ENCODE results near the gene LARGE1. TPM values are rescaled to one million over a fixed set of nuclear protein-coding genes. Genes with fewer than 3 reads are reported as not detected.

LARGE1 gene
- total RNA-seq, 1 donor from 2014 or later, result 35.7 TPM

DNA sequence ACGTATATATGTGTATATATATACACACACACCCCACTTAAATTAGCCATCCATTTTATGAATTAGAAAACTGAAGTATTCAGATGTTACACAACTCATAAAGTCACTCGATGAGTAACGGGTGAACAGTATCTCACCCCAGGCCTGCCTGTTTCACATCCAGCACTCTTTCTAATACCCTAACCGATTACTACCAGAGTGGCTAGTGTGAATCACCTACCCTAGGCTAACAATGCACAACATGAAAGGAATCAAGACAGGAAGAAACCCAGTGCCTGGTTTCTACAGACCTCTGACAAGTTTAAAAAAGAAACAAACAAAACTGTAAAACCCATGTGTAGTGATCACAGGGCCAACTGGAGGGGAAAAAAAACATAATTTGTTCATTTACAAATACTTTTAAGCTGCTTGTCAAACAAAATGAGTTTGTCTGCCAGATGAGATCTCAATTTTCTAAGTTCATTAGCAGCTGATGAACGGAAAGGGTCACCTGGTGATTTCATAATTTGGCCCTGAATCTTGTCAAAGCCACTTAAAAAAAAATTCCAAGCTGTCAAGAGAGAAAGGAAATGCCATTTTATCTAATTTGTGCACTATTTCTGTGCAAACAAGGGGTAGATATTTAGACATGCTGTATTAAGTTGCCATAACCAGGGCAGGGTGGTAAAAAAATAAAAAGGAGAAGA, 134.8 kb downstream of the LARGE1 start:
- no peaks in the 10 kb centered on the region for H3K27me3 Mint-ChIP-seq (ENCODE audit: low read depth)
- no peak for DNase-seq (ENCODE audit: low spot score in 2 of 2, unreplicated experiment in 2 of 2)
- H3K9me3 Mint-ChIP-seq, result peaks cover 23% of the 10 kb centered on the region
- peaks cover 15% of the 10 kb centered on the region for H3K4me1 Mint-ChIP-seq
- TF ChIP-seq, protein P1, sequence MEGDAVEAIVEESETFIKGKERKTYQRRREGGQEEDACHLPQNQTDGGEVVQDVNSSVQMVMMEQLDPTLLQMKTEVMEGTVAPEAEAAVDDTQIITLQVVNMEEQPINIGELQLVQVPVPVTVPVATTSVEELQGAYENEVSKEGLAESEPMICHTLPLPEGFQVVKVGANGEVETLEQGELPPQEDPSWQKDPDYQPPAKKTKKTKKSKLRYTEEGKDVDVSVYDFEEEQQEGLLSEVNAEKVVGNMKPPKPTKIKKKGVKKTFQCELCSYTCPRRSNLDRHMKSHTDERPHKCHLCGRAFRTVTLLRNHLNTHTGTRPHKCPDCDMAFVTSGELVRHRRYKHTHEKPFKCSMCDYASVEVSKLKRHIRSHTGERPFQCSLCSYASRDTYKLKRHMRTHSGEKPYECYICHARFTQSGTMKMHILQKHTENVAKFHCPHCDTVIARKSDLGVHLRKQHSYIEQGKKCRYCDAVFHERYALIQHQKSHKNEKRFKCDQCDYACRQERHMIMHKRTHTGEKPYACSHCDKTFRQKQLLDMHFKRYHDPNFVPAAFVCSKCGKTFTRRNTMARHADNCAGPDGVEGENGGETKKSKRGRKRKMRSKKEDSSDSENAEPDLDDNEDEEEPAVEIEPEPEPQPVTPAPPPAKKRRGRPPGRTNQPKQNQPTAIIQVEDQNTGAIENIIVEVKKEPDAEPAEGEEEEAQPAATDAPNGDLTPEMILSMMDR (IDR thresholded peaks at IDR 0.05; ENCODE audit: unreplicated experiment), result no peak
- H3K27ac Mint-ChIP-seq, result peak overlapping the region; percentile 55
- peaks cover 15% of the 10 kb centered on the region for H3K36me3 Mint-ChIP-seq
- no peak overlapping the region for H3K4me3 Mint-ChIP-seq

DNA sequence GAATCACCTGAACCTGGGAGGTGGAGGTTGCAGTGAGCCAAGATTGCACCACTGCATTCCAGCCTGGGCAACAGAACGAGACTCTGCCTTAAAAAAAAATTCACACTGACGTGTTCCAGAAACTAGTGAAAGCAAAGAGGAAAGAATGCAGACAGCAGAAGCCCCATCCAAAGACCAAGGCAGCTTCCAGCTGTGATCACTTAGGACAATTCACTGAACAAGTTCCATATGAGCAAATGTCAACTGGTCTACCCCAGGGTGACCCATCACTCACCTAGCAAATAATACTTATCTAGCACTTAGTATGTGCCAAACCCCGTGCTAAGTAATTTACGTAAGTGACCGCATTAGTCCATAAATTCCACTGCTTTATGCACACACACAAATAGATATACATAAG, 138.9 kb downstream of the LARGE1 start:
- H3K27me3 Mint-ChIP-seq (ENCODE audit: low read depth), result no peaks in the 10 kb centered on the region
- no peaks in the 10 kb centered on the region for H3K36me3 Mint-ChIP-seq
- H3K27ac Mint-ChIP-seq, result peak overlapping the region; percentile 43
- DNase-seq (ENCODE audit: low spot score in 2 of 2, unreplicated experiment in 2 of 2), result no peak
- no peaks in the 10 kb centered on the region for H3K9me3 Mint-ChIP-seq
- H3K4me3 Mint-ChIP-seq, result no peak overlapping the region
- H3K4me1 Mint-ChIP-seq, result peaks cover 19% of the 10 kb centered on the region
- TF ChIP-seq, protein P1 (IDR thresholded peaks at IDR 0.05; ENCODE audit: unreplicated experiment), result no peak

DNA sequence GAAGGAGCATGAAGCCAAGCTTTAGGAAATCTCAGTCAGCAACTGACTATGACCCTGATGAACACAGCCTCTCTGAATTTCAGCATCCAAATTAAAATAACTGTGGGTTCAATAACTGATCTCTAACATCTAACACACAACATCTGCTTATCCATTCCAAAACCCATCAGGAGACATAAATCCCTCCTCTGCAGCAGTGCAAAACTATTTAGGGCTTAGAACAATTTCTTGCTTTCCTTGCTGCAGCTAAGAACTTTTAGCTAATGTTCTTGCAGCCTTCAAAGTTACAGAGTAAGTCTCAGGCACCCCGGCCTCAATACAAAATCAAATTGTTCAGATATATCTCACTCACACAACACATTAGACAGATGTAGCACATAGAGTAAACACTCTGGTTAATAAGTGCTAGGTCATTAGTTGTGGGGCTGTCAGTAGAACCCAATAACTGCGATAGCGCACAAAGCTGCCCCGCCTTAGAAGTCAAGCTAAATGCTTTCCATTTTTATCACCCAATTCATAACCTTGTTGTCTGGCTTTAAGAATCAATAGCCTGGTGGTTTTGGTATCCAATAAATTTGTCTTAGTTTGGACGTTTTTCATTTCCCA, 139.6 kb downstream of the LARGE1 start:
- TF ChIP-seq, protein P1 (IDR thresholded peaks at IDR 0.05; ENCODE audit: unreplicated experiment), result no peak
- Mint-ChIP-seq H3K36me3 (no peaks in the 10 kb centered on the region), H3K4me1 (peaks cover 18% of the 10 kb centered on the region), H3K27ac (no peak overlapping the region), H3K9me3 (no peaks in the 10 kb centered on the region), H3K4me3 (no peak overlapping the region), H3K27me3 (ENCODE audit: low read depth) (no peaks in the 10 kb centered on the region)
- DNase-seq (ENCODE audit: low spot score in 2 of 2, unreplicated experiment in 2 of 2), result no peak

DNA sequence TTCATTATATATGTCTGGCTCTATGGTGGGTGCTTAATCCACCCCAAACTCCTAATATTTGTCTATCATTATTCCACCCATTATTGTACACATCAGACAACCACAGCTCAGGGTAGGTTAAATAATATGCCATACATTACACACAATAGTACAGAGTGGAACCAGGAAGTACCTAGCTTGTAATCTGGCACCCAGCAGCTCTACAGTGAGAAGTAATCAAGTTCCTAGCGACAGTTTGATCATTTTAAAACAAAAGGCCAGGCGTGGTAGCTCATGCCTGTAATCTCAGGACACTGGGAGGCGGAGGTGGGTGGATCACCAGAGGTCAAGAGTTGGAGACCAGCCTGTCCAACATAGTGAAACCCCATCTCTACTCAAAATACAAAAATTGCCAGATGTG, 141.0 kb downstream of the LARGE1 start:
- DNase-seq (ENCODE audit: low spot score in 2 of 2, unreplicated experiment in 2 of 2), result no peak
- H3K4me1 Mint-ChIP-seq, result peaks cover 13% of the 10 kb centered on the region
- TF ChIP-seq, protein P1 (IDR thresholded peaks at IDR 0.05; ENCODE audit: unreplicated experiment), result no peak
- H3K36me3 Mint-ChIP-seq, result no peaks in the 10 kb centered on the region
- no peaks in the 10 kb centered on the region for H3K27me3 Mint-ChIP-seq (ENCODE audit: low read depth)
- H3K9me3 Mint-ChIP-seq, result no peaks in the 10 kb centered on the region
- H3K27ac Mint-ChIP-seq, result no peak overlapping the region
- H3K4me3 Mint-ChIP-seq, result no peak overlapping the region

DNA sequence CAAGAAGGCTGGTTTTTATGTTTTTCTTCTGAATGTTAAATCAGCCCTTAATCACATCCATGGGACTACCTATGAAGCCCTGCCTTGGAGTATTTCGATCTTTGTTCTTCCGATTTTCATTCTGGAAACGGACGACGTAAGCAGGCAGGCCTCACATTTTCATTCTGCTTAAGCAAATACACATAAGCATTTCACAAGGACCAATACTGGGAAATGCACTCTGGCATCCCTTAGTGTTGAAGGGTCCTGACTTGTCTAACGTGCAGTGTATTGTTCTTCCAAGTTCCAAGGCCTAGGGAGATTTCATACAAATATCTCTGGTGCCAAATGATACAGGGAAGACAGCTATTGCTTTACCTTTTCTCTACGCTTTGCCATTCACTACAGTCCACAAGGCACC, 143.8 kb downstream of the LARGE1 start:
- Mint-ChIP-seq H3K27ac (no peak overlapping the region), H3K27me3 (ENCODE audit: low read depth) (no peaks in the 10 kb centered on the region), H3K4me3 (no peak overlapping the region), H3K4me1 (peaks cover 12% of the 10 kb centered on the region), H3K36me3 (no peaks in the 10 kb centered on the region), H3K9me3 (no peaks in the 10 kb centered on the region)
- DNase-seq (ENCODE audit: low spot score in 2 of 2, unreplicated experiment in 2 of 2), result no peak
- TF ChIP-seq, protein P1 (IDR thresholded peaks at IDR 0.05; ENCODE audit: unreplicated experiment), result no peak

All from mesothelial cell of epicardium (in vitro differentiated cells).